GM21825 (cell line): ENCODE data around the gene ABRACL.
"Not testable (repeated sequence)": the region's sequence is repeated elsewhere in the genome, so short reads cannot be mapped to it uniquely, and the experiment has no call there.

Source experiments
- ATAC-seq: cut with Tn5 transposase; IDR thresholded peaks from one replicate; pipeline ENCODE4 v1.9.1; 2021; ENCODE audit warnings: mild to moderate bottlenecking, moderate library complexity; ENCODE audit not compliant: unreplicated experiment

ABRACL gene

GRCh38 chr6:139028658-139029469 is at the start of gene ABRACL:
Gene ABRACL, plus strand, starts transcription at chr6:139028745. Its CDS starts 5,416 bp downstream, at chr6:139034161.
- ATAC-seq = peak; percentile 61

GRCh38 chr6:138979365-138979764 is 49.2 kb upstream of the ABRACL start:
- no peak for ATAC-seq

GRCh38 chr6:138979813-138980668 is 48.5 kb upstream of the ABRACL start:
- peak; percentile 67 for ATAC-seq

- ATAC-seq = no peak
These were observed 47.1 kb upstream of the ABRACL start for GRCh38 chr6:138981416-138981815.

- ATAC-seq = no peak
These were observed 42.0 kb upstream of the ABRACL start for GRCh38 chr6:138986578-138986977.

GRCh38 chr6:138987080-138987642 is 41.4 kb upstream of the ABRACL start:
- no peak for ATAC-seq

- ATAC-seq = peak; percentile 95
These were observed 40.7 kb upstream of the ABRACL start, which contains the start of gene REPS1 for GRCh38 chr6:138987643-138988468. Gene REPS1, minus strand, starts transcription at chr6:138988253. Its CDS starts 571 bp downstream, at chr6:138987682.

- ATAC-seq = peak; percentile 11
These were observed 40.1 kb upstream of the ABRACL start for GRCh38 chr6:138988469-138988834.

GRCh38 chr6:138989098-138989983 is 39.2 kb upstream of the ABRACL start:
- ATAC-seq = no peak

GRCh38 chr6:138991206-138991605 is 37.3 kb upstream of the ABRACL start:
- no peak for ATAC-seq

- not testable (repeated sequence) for ATAC-seq
These were observed 35.6 kb upstream of the ABRACL start for GRCh38 chr6:138992965-138993364.

GRCh38 chr6:138993410-138993809 is 35.1 kb upstream of the ABRACL start:
- ATAC-seq = not testable (repeated sequence)

- ATAC-seq = no peak
These were observed 32.0 kb upstream of the ABRACL start for GRCh38 chr6:138996524-138996923.

GRCh38 chr6:138997136-138997535 is 31.4 kb upstream of the ABRACL start:
- ATAC-seq = no peak

GRCh38 chr6:138999949-139000725 is 28.4 kb upstream of the ABRACL start:
- ATAC-seq = no peak

GRCh38 chr6:139003751-139004150 is 24.8 kb upstream of the ABRACL start:
- no peak for ATAC-seq

- no peak for ATAC-seq
These were observed 22.1 kb upstream of the ABRACL start for GRCh38 chr6:139006477-139006876.

- no peak for ATAC-seq
These were observed 21.1 kb upstream of the ABRACL start for GRCh38 chr6:139007428-139007827.

- no peak for ATAC-seq
These were observed 20.4 kb upstream of the ABRACL start for GRCh38 chr6:139008117-139008516.
